ENCODE results near the gene SMIM41. TPM values are rescaled to one million over a fixed set of nuclear protein-coding genes. Genes with fewer than 3 reads are reported as not detected.

Gene SMIM41
- total RNA-seq, 1 experiment from 2014 or later: not detected

- in situ Hi-C loops (cut with HindIII; ENCODE audit: low pct_unique_long_range_greater_than_20kb, low sequenced_read_pairs) (no loop called here), intact Hi-C loops (cut with micrococcal nuclease; ENCODE audit: unreplicated experiment) (no loop called here)
- BruUV-seq (replicated peaks): no TSS peak
- TF ChIP-seq, protein P1, sequence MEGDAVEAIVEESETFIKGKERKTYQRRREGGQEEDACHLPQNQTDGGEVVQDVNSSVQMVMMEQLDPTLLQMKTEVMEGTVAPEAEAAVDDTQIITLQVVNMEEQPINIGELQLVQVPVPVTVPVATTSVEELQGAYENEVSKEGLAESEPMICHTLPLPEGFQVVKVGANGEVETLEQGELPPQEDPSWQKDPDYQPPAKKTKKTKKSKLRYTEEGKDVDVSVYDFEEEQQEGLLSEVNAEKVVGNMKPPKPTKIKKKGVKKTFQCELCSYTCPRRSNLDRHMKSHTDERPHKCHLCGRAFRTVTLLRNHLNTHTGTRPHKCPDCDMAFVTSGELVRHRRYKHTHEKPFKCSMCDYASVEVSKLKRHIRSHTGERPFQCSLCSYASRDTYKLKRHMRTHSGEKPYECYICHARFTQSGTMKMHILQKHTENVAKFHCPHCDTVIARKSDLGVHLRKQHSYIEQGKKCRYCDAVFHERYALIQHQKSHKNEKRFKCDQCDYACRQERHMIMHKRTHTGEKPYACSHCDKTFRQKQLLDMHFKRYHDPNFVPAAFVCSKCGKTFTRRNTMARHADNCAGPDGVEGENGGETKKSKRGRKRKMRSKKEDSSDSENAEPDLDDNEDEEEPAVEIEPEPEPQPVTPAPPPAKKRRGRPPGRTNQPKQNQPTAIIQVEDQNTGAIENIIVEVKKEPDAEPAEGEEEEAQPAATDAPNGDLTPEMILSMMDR (IDR thresholded peaks at IDR 0.05): no peak
- TF ChIP-seq SIN3A (IDR thresholded peaks at IDR 0.05; ENCODE audit: borderline replicate concordance, insufficient read depth, low read depth, low read length): no peak
- TF ChIP-seq, protein P2, sequence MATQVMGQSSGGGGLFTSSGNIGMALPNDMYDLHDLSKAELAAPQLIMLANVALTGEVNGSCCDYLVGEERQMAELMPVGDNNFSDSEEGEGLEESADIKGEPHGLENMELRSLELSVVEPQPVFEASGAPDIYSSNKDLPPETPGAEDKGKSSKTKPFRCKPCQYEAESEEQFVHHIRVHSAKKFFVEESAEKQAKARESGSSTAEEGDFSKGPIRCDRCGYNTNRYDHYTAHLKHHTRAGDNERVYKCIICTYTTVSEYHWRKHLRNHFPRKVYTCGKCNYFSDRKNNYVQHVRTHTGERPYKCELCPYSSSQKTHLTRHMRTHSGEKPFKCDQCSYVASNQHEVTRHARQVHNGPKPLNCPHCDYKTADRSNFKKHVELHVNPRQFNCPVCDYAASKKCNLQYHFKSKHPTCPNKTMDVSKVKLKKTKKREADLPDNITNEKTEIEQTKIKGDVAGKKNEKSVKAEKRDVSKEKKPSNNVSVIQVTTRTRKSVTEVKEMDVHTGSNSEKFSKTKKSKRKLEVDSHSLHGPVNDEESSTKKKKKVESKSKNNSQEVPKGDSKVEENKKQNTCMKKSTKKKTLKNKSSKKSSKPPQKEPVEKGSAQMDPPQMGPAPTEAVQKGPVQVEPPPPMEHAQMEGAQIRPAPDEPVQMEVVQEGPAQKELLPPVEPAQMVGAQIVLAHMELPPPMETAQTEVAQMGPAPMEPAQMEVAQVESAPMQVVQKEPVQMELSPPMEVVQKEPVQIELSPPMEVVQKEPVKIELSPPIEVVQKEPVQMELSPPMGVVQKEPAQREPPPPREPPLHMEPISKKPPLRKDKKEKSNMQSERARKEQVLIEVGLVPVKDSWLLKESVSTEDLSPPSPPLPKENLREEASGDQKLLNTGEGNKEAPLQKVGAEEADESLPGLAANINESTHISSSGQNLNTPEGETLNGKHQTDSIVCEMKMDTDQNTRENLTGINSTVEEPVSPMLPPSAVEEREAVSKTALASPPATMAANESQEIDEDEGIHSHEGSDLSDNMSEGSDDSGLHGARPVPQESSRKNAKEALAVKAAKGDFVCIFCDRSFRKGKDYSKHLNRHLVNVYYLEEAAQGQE (IDR thresholded peaks at IDR 0.05; ENCODE audit: insufficient read depth in 1 of 2, low read depth in 2 of 2, low read length in 1 of 2): no peak
- no peak for TF ChIP-seq POLR2AphosphoS5 (IDR thresholded peaks at IDR 0.05; ENCODE audit: low read depth, low read length)
- no peak for TF ChIP-seq TCF7L2 (IDR thresholded peaks at IDR 0.05; ENCODE audit: low read depth, low read length)
- Histone ChIP-seq H3K4me3 (ENCODE audit: low read depth in 2 of 2, low read length in 2 of 2) (no peak overlapping the region), H3K4me1 (ENCODE audit: control insufficient read depth, insufficient read depth, low read length) (peaks cover 7% of the 10 kb centered on the region; the same call in 1 of the 2 replicates), H3K27ac (ENCODE audit: low read length) (no peak overlapping the region), H3K36me3 (ENCODE audit: control insufficient read depth, insufficient read depth, low read length) (0 out of 2 replicates have a peak, but pooled peaks cover 6% of the 10 kb centered on the region), H3K9me3 (ENCODE audit: control insufficient read depth, insufficient read depth, low read depth, low read length) (no peaks in the 10 kb centered on the region), H3K27me3 (ENCODE audit: control insufficient read depth, insufficient read depth, low read length) (no peaks in the 10 kb centered on the region)
- DNase-seq (ENCODE audit: low read depth, low spot score) (no peak), ATAC-seq (0 out of 2 replicates have a peak, but pooled peaks have one; percentile 31)
- ChIA-PET CTCF (interaction anchor here (3.7 kb wide), 1 partner anchor 55 kb away, joined by 47 read pairs; no protein-coding TSS in a partner anchor), POLR2A (no interaction called here)
Observed at GRCh38 chr12:52080403-52081251, 1.1 kb downstream of the SMIM41 start.

- BruUV-seq (replicated peaks): no TSS peak
- intact Hi-C loops (cut with micrococcal nuclease; ENCODE audit: unreplicated experiment) (no loop called here), in situ Hi-C loops (cut with HindIII; ENCODE audit: low pct_unique_long_range_greater_than_20kb, low sequenced_read_pairs) (no loop called here)
- no peaks in the 10 kb centered on the region for H3K27me3 ChIP-seq (ENCODE audit: control insufficient read depth, insufficient read depth, low read length)
- TF ChIP-seq TCF7L2 (IDR thresholded peaks at IDR 0.05; ENCODE audit: low read depth, low read length): no peak
- TF ChIP-seq, protein P1 (IDR thresholded peaks at IDR 0.05): no peak
- no peak for TF ChIP-seq POLR2AphosphoS5 (IDR thresholded peaks at IDR 0.05; ENCODE audit: low read depth, low read length)
- no peak for TF ChIP-seq SIN3A (IDR thresholded peaks at IDR 0.05; ENCODE audit: borderline replicate concordance, insufficient read depth, low read depth, low read length)
- H3K36me3 ChIP-seq (ENCODE audit: control insufficient read depth, insufficient read depth, low read length): 0 out of 2 replicates have a peak, but pooled peaks cover 6% of the 10 kb centered on the region
- no peaks in the 10 kb centered on the region for H3K9me3 ChIP-seq (ENCODE audit: control insufficient read depth, insufficient read depth, low read depth, low read length)
- H3K4me1 ChIP-seq (ENCODE audit: control insufficient read depth, insufficient read depth, low read length): peaks cover 7% of the 10 kb centered on the region; the same call in 1 of the 2 replicates
- CTCF ChIA-PET: interaction anchor here (0.8 to 3.7 kb wide), 2 partner anchors 37 to 56 kb away, joined by 3 to 47 read pairs; no protein-coding TSS in a partner anchor
- no peak overlapping the region for H3K4me3 ChIP-seq (ENCODE audit: low read depth in 2 of 2, low read length in 2 of 2)
- DNase-seq (ENCODE audit: low read depth, low spot score): no peak
- no peak overlapping the region for H3K27ac ChIP-seq (ENCODE audit: low read length)
- no peak for ATAC-seq
- POLR2A ChIA-PET: no interaction called here
Observed at GRCh38 chr12:52081263-52081733, 1.8 kb downstream of the SMIM41 start.

Data from Panc1 (cell line).